HepG2 (cell line): ENCODE measurements around the gene EEF1E1. TPM values are rescaled to one million over a fixed set of nuclear protein-coding genes. Genes with fewer than 3 reads are reported as not detected.

Source experiments
- ATAC-seq: fragments of 200-7000 bp; cut with Tn5 transposase; 3 replicates; pipeline ENCODE4 v1.9.1; 2020; ENCODE audit warnings: mild to moderate bottlenecking, moderate library complexity
- BruUV-seq: library from RNA; stranded (reverse); fragments of 400-500 nt; replicated peaks from 2 replicates; lab custom pipeline; 2021; lab: Mats Ljungman, UMichigan
- CTCF ChIA-PET: fragments of 300-600 bp; formaldehyde crosslinking; extraction: SDS; loops from one replicate; lab custom pipeline; 2021; ENCODE audit warnings: low total read pairs, inconsistent platforms, low intra/inter-chr PET ratio; lab: Yijun Ruan, JAX
- POLR2A ChIA-PET: fragments of 350-600 bp; sonication (Branson Sonifier 250); formaldehyde crosslinking; loops from one replicate; lab custom pipeline; 2020; ENCODE audit warnings: antibody characterized with exemption, inconsistent platforms; lab: Yijun Ruan, JAX
- DNase-seq: peaks from one replicate; pipeline ENCODE4 v3.0.0-alpha.2; 2015; ENCODE audit warnings: low spot score
- FAIRE-seq: peaks from 3 replicates; lab custom pipeline; 2011; peaks lifted over from hg19 to GRCh38; lab: Jason Lieb, UNC
- H2AFZ ChIP-seq: one replicate; pipeline ENCODE4 v1.6.1; 2011; ENCODE audit warnings: low read length, inconsistent platforms
- H3K27ac ChIP-seq: fragments of 300-600 bp; 3 replicates; pipeline ENCODE4 v1.8.0; 2011; ENCODE audit warnings: mixed run types, mild to moderate bottlenecking, mixed read lengths, low read length, inconsistent platforms; ENCODE audit not compliant: insufficient read depth; ENCODE audit errors: extremely low read length
- H3K27me3 ChIP-seq, 2 experiments: fragments of 200-600 bp in 1 of 2; 2 replicates in 1 of 2; 3 replicates in 1 of 2; pipeline versions ENCODE4 v1.6.0 to v1.8.0; 2011; ENCODE audit warnings: low read length in 2 of 2, mild to moderate bottlenecking in 2 of 2, moderate library complexity in 2 of 2, inconsistent platforms in 1 of 2; ENCODE audit not compliant: insufficient read depth in 2 of 2, control insufficient read depth in 1 of 2
- H3K36me3 ChIP-seq, 2 experiments: fragments of 200-600 bp in 1 of 2; replicated peaks in 1 of 2; 2 replicates in 1 of 2; 3 replicates in 1 of 2; pipeline versions ENCODE4 v1.5.1 to v1.8.0; 2011; ENCODE audit warnings: low read length in 2 of 2, inconsistent platforms in 1 of 2; ENCODE audit not compliant: insufficient read depth in 2 of 2, control insufficient read depth in 1 of 2
- H3K4me1 ChIP-seq: 2 replicates; pipeline ENCODE4 v1.5.1; 2012; ENCODE audit warnings: low read length, inconsistent platforms; ENCODE audit not compliant: insufficient read depth
- H3K4me2 ChIP-seq: 2 replicates; pipeline ENCODE4 v1.6.0; 2011; ENCODE audit warnings: low read depth, low read length, inconsistent platforms
- H3K4me3 ChIP-seq, 3 experiments: fragments of 200-600 bp in 1 of 3; sonication (generic), shearing (Covaris generic) in 1 of 3; replicated peaks in 1 of 3; 2 replicates each; pipeline ENCODE4 v1.5.1; 2011 to 2016; ENCODE audit warnings: low read length in 3 of 3, inconsistent platforms in 2 of 3, low read depth in 2 of 3, mild to moderate bottlenecking in 2 of 3, control low read depth in 1 of 3, mixed read lengths in 1 of 3; ENCODE audit not compliant: insufficient read depth in 1 of 3
- H3K79me2 ChIP-seq: one replicate; pipeline ENCODE4 v1.6.1; 2011; ENCODE audit warnings: low read length, inconsistent platforms; ENCODE audit not compliant: insufficient read depth
- H3K9ac ChIP-seq: 2 replicates; pipeline ENCODE4 v1.6.0; 2011; ENCODE audit warnings: mild to moderate bottlenecking, low read depth, low read length, inconsistent platforms; ENCODE audit not compliant: insufficient read depth
- H3K9me3 ChIP-seq: 2 replicates; pipeline ENCODE4 v1.5.1; 2012; ENCODE audit warnings: mild to moderate bottlenecking, low read length
- H4K20me1 ChIP-seq: 2 replicates; pipeline ENCODE4 v1.6.0; 2011; ENCODE audit warnings: inconsistent platforms, mild to moderate bottlenecking, low read length, moderate library complexity; ENCODE audit not compliant: insufficient read depth
- AFF4 ChIP-seq: sonication (generic); formaldehyde crosslinking; IDR thresholded peaks from 2 replicates; pipeline ENCODE4 v1.4.0; 2020; ENCODE audit warnings: missing genetic modification reagents
- CSRNP1 ChIP-seq: sonication (generic); formaldehyde crosslinking; IDR thresholded peaks from 2 replicates; pipeline ENCODE4 v1.8.1; 2023; ENCODE audit warnings: mild to moderate bottlenecking, missing genetic modification reagents
- ELK4 ChIP-seq: sonication (generic); formaldehyde crosslinking; IDR thresholded peaks from 2 replicates; pipeline ENCODE4 v1.9.0; 2021; ENCODE audit warnings: missing genetic modification reagents, borderline replicate concordance
- NONO ChIP-seq, 2 experiments: fragments of 450-650 bp in 1 of 2; sonication (generic) in 1 of 2; formaldehyde crosslinking in 1 of 2; IDR thresholded peaks in 1 of 2; conservative IDR thresholded peaks in 1 of 2; 2 replicates each; pipeline versions ENCODE4 v1.6.1 to v1.8.0; 2017 to 2022; ENCODE audit warnings: mild to moderate bottlenecking in 1 of 2, missing genetic modification reagents in 1 of 2, moderate library complexity in 1 of 2
- PAX8 ChIP-seq: sonication (generic); formaldehyde crosslinking; IDR thresholded peaks from 2 replicates; pipeline ENCODE4 v1.8.0; 2022; ENCODE audit warnings: mild to moderate bottlenecking, missing genetic modification reagents, borderline replicate concordance
- POLR2G ChIP-seq: fragments of 200-400 bp; formaldehyde crosslinking; IDR thresholded peaks from 2 replicates; pipeline ENCODE4 v1.6.1; 2018; ENCODE audit warnings: mild to moderate bottlenecking, low read depth, low read length, moderate library complexity
- PPARG ChIP-seq: conservative IDR thresholded peaks from 2 replicates; pipeline ENCODE4 v1.6.1; 2016; ENCODE audit warnings: missing biosample characterization, missing genetic modification reagents
- RARG ChIP-seq: sonication (generic); formaldehyde crosslinking; IDR thresholded peaks from 2 replicates; pipeline ENCODE4 v1.4.0; 2020; ENCODE audit warnings: low read depth, mild to moderate bottlenecking, missing genetic modification reagents
- SATB2 ChIP-seq: sonication (generic); formaldehyde crosslinking; IDR thresholded peaks from 2 replicates; pipeline ENCODE4 v1.5.0; 2020; ENCODE audit warnings: missing genetic modification reagents
- TOPORS ChIP-seq: sonication (generic); formaldehyde crosslinking; IDR thresholded peaks from 2 replicates; pipeline ENCODE4 v1.8.0; 2023; ENCODE audit warnings: mild to moderate bottlenecking, missing genetic modification reagents
- ZBTB38 ChIP-seq: sonication (generic); formaldehyde crosslinking; IDR thresholded peaks from 2 replicates; pipeline ENCODE4 v1.5.1; 2020; ENCODE audit warnings: mild to moderate bottlenecking, missing genetic modification reagents
- ZBTB39 ChIP-seq: sonication (generic); formaldehyde crosslinking; IDR thresholded peaks from 2 replicates; pipeline ENCODE4 v1.5.0; 2020; ENCODE audit warnings: missing genetic modification reagents
- ZNF136 ChIP-seq: sonication (generic); formaldehyde crosslinking; IDR thresholded peaks from 2 replicates; pipeline ENCODE4 v1.8.1; 2022; ENCODE audit warnings: low read depth, mild to moderate bottlenecking, moderate library complexity, missing genetic modification reagents
- ZNF530 ChIP-seq: sonication (generic); formaldehyde crosslinking; IDR thresholded peaks from 2 replicates; pipeline ENCODE4 v1.5.0; 2020; ENCODE audit warnings: low read depth, mild to moderate bottlenecking, missing genetic modification reagents
- ZNF563 ChIP-seq: sonication (generic); formaldehyde crosslinking; IDR thresholded peaks from 2 replicates; pipeline ENCODE4 v1.8.0; 2022; ENCODE audit warnings: mild to moderate bottlenecking, moderate library complexity, missing genetic modification reagents
- ZNF746 ChIP-seq: sonication (generic); formaldehyde crosslinking; IDR thresholded peaks from 2 replicates; pipeline ENCODE4 v1.8.0; 2022; ENCODE audit warnings: mild to moderate bottlenecking, missing genetic modification reagents
- ZNF841 ChIP-seq: sonication (generic); formaldehyde crosslinking; IDR thresholded peaks from 2 replicates; pipeline ENCODE4 v1.8.1; 2023; ENCODE audit warnings: missing genetic modification reagents, borderline replicate concordance
- WGBS: methylation state at CpG from one replicate; pipeline ENCODE4 v1.1.6; 2017; ENCODE audit warnings: low lambda C conversion rate; 5-methylcytosine and 5-hydroxymethylcytosine counted together
- in situ Hi-C: cut with HindIII; loops from 2 replicates; pipeline ENCODE4 v1.10.0; 2017; ENCODE audit warnings: low pct_unique_long_range_greater_than_20kb; ENCODE audit not compliant: extremely low pct_ligation_motif_present
- intact Hi-C: fragments of 100-400 bp; cut with micrococcal nuclease; formaldehyde crosslinking; loops from one replicate; pipeline ENCODE4 v1.10.0; 2022; ENCODE audit not compliant: unreplicated experiment
- polyA plus RNA-seq, 8 experiments: library from polyadenylated mRNA; depleted of rRNA in 3 of 8; stranded (reverse) in 7 of 8; unstranded in 1 of 8; fragments of >200 nt; fragmentation: Illumina TruSeq in 4 of 8; extraction: Trizol in 4 of 8; gene quantifications; 2 replicates each; pipeline versions ENCODE4 v1.2.1 to v1.2.3, GENCODE V29; 2011 to 2016; ENCODE audit warnings: low read depth in 4 of 8, missing spikeins in 1 of 8, mixed read lengths in 1 of 8; ENCODE audit not compliant: insufficient read depth in 1 of 8
- total RNA-seq, 5 experiments: library from RNA; depleted of rRNA; stranded (reverse); fragments of >200 nt; fragmentation: Illumina TruSeq; extraction: Trizol; gene quantifications; 2 replicates each; pipeline ENCODE4 v1.2.3, GENCODE V29; 2016; ENCODE audit warnings: low read depth in 1 of 5

EEF1E1 gene
- total and polyA plus RNA-seq, 2 of the 13 experiments (the other 11 are each of a cell fraction or from before 2014, with no cell fraction given) = 128 to 188 TPM

- in situ Hi-C loops (no loop called here), intact Hi-C loops (no loop called here)
- H3K27ac ChIP-seq = no peak overlapping the region
- CTCF ChIA-PET = no interaction called here
- H3K4me1 ChIP-seq = peaks cover 24% of the 10 kb centered on the region
- H3K79me2 ChIP-seq = peaks cover 6% of the 10 kb centered on the region
- BruUV-seq = no TSS peak
- H2AFZ ChIP-seq = no peak overlapping the region
- WGBS = 96% methylated on average over 4 of the region's 4 CpGs
- H3K4me3 ChIP-seq = no peak overlapping the region
- no peak overlapping the region for H3K4me2 ChIP-seq
- no peaks in the 10 kb centered on the region for H3K27me3 ChIP-seq
- no peak for ATAC-seq
- no peak overlapping the region for H3K9ac ChIP-seq
- no peaks in the 10 kb centered on the region for H3K9me3 ChIP-seq
- no peak for FAIRE-seq
- POLR2A ChIA-PET = no interaction called here
- no peaks in the 10 kb centered on the region for H4K20me1 ChIP-seq
- DNase-seq = no peak
- H3K36me3 ChIP-seq = peaks cover 2 to 11% of the 10 kb centered on the region in 2 experiments; a peak in 3 of 5 replicates
- TF ChIP-seq ZNF746 (no peak), ZNF563 (no peak), ZNF841 (CRISPR knock-in tag) (no peak), CSRNP1 (CRISPR knock-in tag) (no peak), TOPORS (no peak), ELK4 (CRISPR knock-in tag) (no peak), ZNF136 (no peak), SATB2 (CRISPR knock-in tag) (no peak), PAX8 (no peak), PPARG (CRISPR knock-in tag) (no peak), NONO (IDR thresholded peaks at IDR 0.05) (no peak), NONO (CRISPR knock-in tag; conservative IDR thresholded peaks at IDR 0.05) (no peak), ZBTB39 (CRISPR knock-in tag) (no peak), RARG (CRISPR knock-in tag) (no peak), AFF4 (no peak), POLR2G (no peak), ZBTB38 (CRISPR knock-in tag) (no peak), ZNF530 (CRISPR knock-in tag) (no peak)
Measured at GRCh38 chr6:8075185-8075584, 27.2 kb downstream of the EEF1E1 start.
